Esophagus muscularis mucosa (tissue), 3 donors: ENCODE results near the gene MAP4K1.

Source experiments
- CTCF ChIP-seq, 3 experiments: fragments of 200-600 bp in 2 of 3; fragments of 450-650 bp in 1 of 3; sonication (generic) in 2 of 3; IDR thresholded peaks; one replicate each; pipeline ENCODE4 v1.5.1; 2017 to 2019; ENCODE audit warnings: antibody characterized with exemption in 3 of 3, mild to moderate bottlenecking in 2 of 3, moderate library complexity in 1 of 3
- POLR2A ChIP-seq: fragments of 450-650 bp; IDR thresholded peaks from one replicate; pipeline ENCODE4 v1.6.1; 2017; ENCODE audit warnings: antibody characterized with exemption, moderate library complexity, mild to moderate bottlenecking, low read depth
- POLR2AphosphoS5 ChIP-seq, 2 donors: sonication (generic); formaldehyde crosslinking; IDR thresholded peaks; one replicate each; pipeline ENCODE4 v1.6.1; 2017; ENCODE audit warnings: antibody characterized with exemption in 2 of 2

- TF ChIP-seq CTCF (IDR thresholded peaks at IDR 0.05) (peak in 1 of 3 experiments; percentile 38), POLR2AphosphoS5 (IDR thresholded peaks at IDR 0.05) (peak; percentile 98 to 99), POLR2A (peak; percentile 96)
Measured at GRCh38 chr19:38647368-38647965, 29.7 kb upstream of the MAP4K1 start, which contains the start of gene ACTN4.
